ENCODE measurements around the gene PHF21B.

PHF21B gene

GRCh38 chr22:44992166-44992565 lies 17.6 kb downstream of the PHF21B start:
- Histone ChIP-seq H3K4me2 (no peak overlapping the region), H3K9me3 (replicated peaks in 1 of 11) (no peaks in the 10 kb centered on the region; a peak in 1 of 22 replicates), H3K9ac (no peak overlapping the region), H3K4me3 (no peak overlapping the region), H3K4me1 (peaks cover 0 to 13% (median 3%) of the 10 kb centered on the region in 10 experiments; a peak in 9 of 20 replicates), H4K20me1 (peaks cover 0 to 35% (median 9%) of the 10 kb centered on the region in 11 experiments; a peak in 12 of 22 replicates), H3K27ac (no peak overlapping the region), H3K27me3 (no peaks in the 10 kb centered on the region), H3K36me3 (no peaks in the 10 kb centered on the region)
- no peak for TF ChIP-seq Cebpa-rat (IDR thresholded peaks at IDR 0.05)

- no peaks in the 10 kb centered on the region for H3K27me3 ChIP-seq
Measured at GRCh38 chr22:44991218-44991617, 18.6 kb downstream of the PHF21B start.

DNA sequence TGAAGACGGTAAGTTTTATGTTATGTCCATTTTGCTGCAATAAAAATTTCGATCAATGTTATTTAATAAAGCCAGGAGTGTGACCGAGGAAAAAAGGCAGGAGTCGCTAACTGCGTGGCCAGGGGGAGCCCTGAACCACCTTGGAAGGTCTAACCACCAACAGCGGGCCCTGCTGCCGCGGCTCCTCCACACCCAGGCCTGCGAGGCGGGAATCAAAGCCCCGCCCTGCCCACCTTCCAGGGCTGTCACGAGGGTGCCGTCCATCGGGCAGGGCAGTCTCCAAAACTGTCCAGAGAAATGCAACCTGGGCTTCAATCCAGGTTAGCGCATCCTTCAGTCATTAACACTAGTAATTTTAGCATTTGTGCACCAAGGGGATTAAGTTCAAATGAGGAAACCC lies 19.0 kb downstream of the PHF21B start:
- Histone ChIP-seq H3K27me3 (no peaks in the 10 kb centered on the region), H3K27ac (no peak overlapping the region), H3K4me2 (no peak overlapping the region), H3K9me3 (replicated peaks in 1 of 11) (peaks cover 0 to 4% (median 0%) of the 10 kb centered on the region in 11 experiments; a peak in 3 of 22 replicates), H3K9ac (no peak overlapping the region), H3K4me1 (peaks cover 0 to 21% (median 11%) of the 10 kb centered on the region in 10 experiments; a peak in 10 of 20 replicates), H4K20me1 (peaks cover 0 to 32% (median 4%) of the 10 kb centered on the region in 11 experiments; a peak in 11 of 22 replicates), H3K4me3 (no peak overlapping the region), H3K36me3 (no peaks in the 10 kb centered on the region)
- TF ChIP-seq Cebpa-rat (IDR thresholded peaks at IDR 0.05) = no peak

More at GRCh38 chr22:44991218-44991617, 18.6 kb downstream of the PHF21B start:
- H3K36me3 ChIP-seq = no peaks in the 10 kb centered on the region
- H3K4me3 ChIP-seq = no peak overlapping the region
- H3K27ac ChIP-seq = no peak overlapping the region
- no peak for TF ChIP-seq Cebpa-rat (IDR thresholded peaks at IDR 0.05)
- H4K20me1 ChIP-seq = peaks cover 0 to 32% (median 4%) of the 10 kb centered on the region in 11 experiments; a peak in 12 of 22 replicates
- H3K4me1 ChIP-seq = peaks cover 0 to 21% (median 11%) of the 10 kb centered on the region in 10 experiments; a peak in 10 of 20 replicates
- H3K9ac ChIP-seq = no peak overlapping the region
- H3K4me2 ChIP-seq = no peak overlapping the region
- H3K9me3 ChIP-seq (replicated peaks in 1 of 11) = no peaks in the 10 kb centered on the region; a peak in 1 of 22 replicates

DNA sequence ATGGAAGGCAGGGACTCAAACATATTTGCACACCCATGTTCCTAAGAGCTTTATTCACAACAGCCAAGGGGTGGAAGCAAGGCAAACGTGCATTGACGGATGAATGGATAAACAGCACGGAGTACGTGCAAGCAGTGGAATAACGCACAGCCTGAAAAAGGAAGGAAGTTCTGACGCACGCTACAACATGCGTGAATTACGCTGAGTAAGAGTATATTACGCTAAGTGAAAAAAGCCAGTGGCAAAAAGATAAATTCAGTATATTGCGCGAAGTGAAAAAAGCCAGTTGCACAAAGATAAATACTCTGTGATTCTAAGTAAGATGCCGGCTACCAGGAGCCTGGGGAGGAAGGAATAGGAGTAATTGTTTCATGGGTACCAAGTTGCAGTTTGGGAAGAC lies 19.5 kb downstream of the PHF21B start:
- Histone ChIP-seq H3K9ac (no peak overlapping the region), H3K4me3 (no peak overlapping the region), H3K36me3 (no peaks in the 10 kb centered on the region), H3K4me2 (no peak overlapping the region), H3K4me1 (peaks cover 0 to 20% (median 11%) of the 10 kb centered on the region in 10 experiments; a peak in 10 of 20 replicates), H3K9me3 (replicated peaks in 1 of 11) (peaks cover 0 to 6% (median 0%) of the 10 kb centered on the region in 11 experiments; a peak in 3 of 22 replicates), H3K27me3 (no peaks in the 10 kb centered on the region), H3K27ac (no peak overlapping the region), H4K20me1 (peaks cover 0 to 32% (median 4%) of the 10 kb centered on the region in 11 experiments; a peak in 10 of 22 replicates)
- TF ChIP-seq Cebpa-rat (IDR thresholded peaks at IDR 0.05) = no peak

GRCh38 chr22:44988671-44989070 lies 21.1 kb downstream of the PHF21B start:
- Histone ChIP-seq H3K27me3 (no peaks in the 10 kb centered on the region), H3K36me3 (no peaks in the 10 kb centered on the region), H3K9ac (no peak overlapping the region), H3K4me2 (no peak overlapping the region), H3K4me3 (no peak overlapping the region), H3K27ac (no peak overlapping the region), H3K4me1 (peaks cover 0 to 17% (median 11%) of the 10 kb centered on the region in 10 experiments; a peak in 13 of 20 replicates), H4K20me1 (peaks cover 0 to 23% (median 4%) of the 10 kb centered on the region in 11 experiments; a peak in 10 of 22 replicates), H3K9me3 (replicated peaks in 1 of 11) (peaks cover 0 to 6% (median 0%) of the 10 kb centered on the region in 11 experiments; a peak in 4 of 22 replicates)
- TF ChIP-seq Cebpa-rat (IDR thresholded peaks at IDR 0.05) = no peak

DNA sequence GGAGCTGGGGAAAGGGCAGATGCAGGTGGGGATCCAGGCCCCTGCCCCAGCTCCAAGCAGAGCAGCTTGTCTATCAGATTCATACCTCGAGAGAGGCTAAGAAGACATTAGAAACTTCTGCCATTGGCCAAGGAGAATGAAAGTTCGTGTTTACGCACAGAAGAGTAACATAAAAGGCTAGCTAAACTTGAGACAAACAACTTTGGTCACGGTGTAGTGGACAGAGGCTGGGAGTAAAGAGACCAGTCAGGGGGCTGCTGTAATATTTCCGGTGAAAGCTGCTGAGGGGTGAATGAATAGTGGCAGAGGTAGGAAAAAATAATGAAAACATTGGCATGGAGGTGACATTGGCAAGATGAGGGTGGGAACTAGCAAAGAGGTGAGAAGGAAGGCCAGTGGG lies 22.9 kb downstream of the PHF21B start:
- Histone ChIP-seq H3K4me3 (no peak overlapping the region), H4K20me1 (peaks cover 0 to 13% (median 6%) of the 10 kb centered on the region in 11 experiments; a peak in 9 of 22 replicates), H3K4me2 (peak overlapping the region in 6 of 11 experiments; percentile 6 to 43 (median 28); a peak in 11 of 22 replicates), H3K27me3 (no peaks in the 10 kb centered on the region), H3K9me3 (replicated peaks in 1 of 11) (peaks cover 0 to 6% (median 0%) of the 10 kb centered on the region in 11 experiments; a peak in 4 of 22 replicates), H3K36me3 (no peaks in the 10 kb centered on the region), H3K27ac (no peak overlapping the region), H3K9ac (no peak overlapping the region), H3K4me1 (peaks cover 8 to 35% (median 27%) of the 10 kb centered on the region in 10 experiments)
- no peak for TF ChIP-seq Cebpa-rat (IDR thresholded peaks at IDR 0.05)

GRCh38 chr22:44985906-44986527 lies 23.8 kb downstream of the PHF21B start:
- TF ChIP-seq Cebpa-rat (IDR thresholded peaks at IDR 0.05) = no peak
- Histone ChIP-seq H3K27ac (no peak overlapping the region), H3K9ac (no peak overlapping the region), H3K27me3 (0 out of 22 replicates have a peak, but pooled peaks cover 0 to 4% (median 0%) of the 10 kb centered on the region in 11 experiments), H4K20me1 (peaks cover 0 to 22% (median 8%) of the 10 kb centered on the region in 11 experiments; a peak in 11 of 22 replicates), H3K4me3 (no peak overlapping the region), H3K9me3 (replicated peaks in 1 of 11) (peaks cover 0 to 6% (median 0%) of the 10 kb centered on the region in 11 experiments; a peak in 4 of 22 replicates), H3K36me3 (no peaks in the 10 kb centered on the region), H3K4me2 (peak overlapping the region in 2 of 11 experiments; percentile 16 to 39; a peak in 3 of 22 replicates), H3K4me1 (peaks cover 8 to 44% (median 36%) of the 10 kb centered on the region in 10 experiments)

GRCh38 chr22:44983878-44984482 lies 25.8 kb downstream of the PHF21B start:
- Histone ChIP-seq H3K27me3 (0 out of 22 replicates have a peak, but pooled peaks cover 0 to 4% (median 0%) of the 10 kb centered on the region in 11 experiments), H3K27ac (no peak overlapping the region), H3K36me3 (no peaks in the 10 kb centered on the region), H3K9me3 (replicated peaks in 1 of 11) (peaks cover 0 to 6% (median 0%) of the 10 kb centered on the region in 11 experiments; a peak in 3 of 22 replicates), H3K4me1 (peaks cover 8 to 46% (median 36%) of the 10 kb centered on the region in 10 experiments), H4K20me1 (peaks cover 0 to 39% (median 15%) of the 10 kb centered on the region in 11 experiments; a peak in 12 of 22 replicates), H3K4me3 (no peak overlapping the region), H3K4me2 (peak overlapping the region in 7 of 11 experiments; percentile 40 to 86 (median 72); a peak in 9 of 22 replicates), H3K9ac (no peak overlapping the region)
- TF ChIP-seq Cebpa-rat (IDR thresholded peaks at IDR 0.05) = no peak

- no peak overlapping the region for H3K27ac ChIP-seq
- H3K36me3 ChIP-seq = no peaks in the 10 kb centered on the region
- peaks cover 0 to 43% (median 19%) of the 10 kb centered on the region in 11 experiments; a peak in 12 of 22 replicates for H4K20me1 ChIP-seq
- no peak overlapping the region for H3K4me3 ChIP-seq
- peak overlapping the region in 10 of 11 experiments; percentile 40 to 86 (median 68); a peak in 17 of 22 replicates for H3K4me2 ChIP-seq
- no peak overlapping the region for H3K9ac ChIP-seq
- H3K4me1 ChIP-seq = peaks cover 8 to 42% (median 36%) of the 10 kb centered on the region in 10 experiments
- H3K27me3 ChIP-seq = 0 out of 22 replicates have a peak, but pooled peaks cover 0 to 4% (median 0%) of the 10 kb centered on the region in 11 experiments
- TF ChIP-seq Cebpa-rat (IDR thresholded peaks at IDR 0.05) = no peak
- H3K9me3 ChIP-seq (replicated peaks in 1 of 11) = peaks cover 0 to 6% (median 0%) of the 10 kb centered on the region in 11 experiments; a peak in 3 of 22 replicates
Measured at GRCh38 chr22:44982445-44982844, 27.4 kb downstream of the PHF21B start.
